Activated CD4-positive, CD25-positive, alpha-beta regulatory T cell treated with anti-CD3 and anti-CD28 coated beads, Interleukin-2, amount 50 U/mL, for 72 hours (primary cell): Measurements from ENCODE around the gene TLR5.
"Not testable (repeated sequence)": the region's sequence is repeated elsewhere in the genome, so short reads cannot be mapped to it uniquely, and the experiment has no call there.

Experiments
- DNase-seq: peaks from one replicate; pipeline ENCODE4 v3.0.0; 2021

TLR5 gene

GRCh38 chr1:223142795-223143536 is at the start of gene TLR5:
Gene TLR5, minus strand, starts transcription at chr1:223143248. Its CDS starts 30,217 bp downstream, at chr1:223113031.
- DNase-seq, result peak; percentile 91

GRCh38 chr1:223189903-223190724 is 47.1 kb upstream of the TLR5 start:
- DNase-seq, result peak; percentile 59

GRCh38 chr1:223189525-223189902 is 46.5 kb upstream of the TLR5 start:
- DNase-seq, result no peak

GRCh38 chr1:223188618-223189356 is 45.7 kb upstream of the TLR5 start:
- DNase-seq, result no peak

- no peak for DNase-seq
Measured at GRCh38 chr1:223186800-223187199, 43.8 kb upstream of the TLR5 start.

GRCh38 chr1:223183268-223183862 is 40.3 kb upstream of the TLR5 start:
- no peak for DNase-seq

GRCh38 chr1:223180731-223181321 is 37.8 kb upstream of the TLR5 start:
- no peak for DNase-seq

GRCh38 chr1:223179786-223180185 is 36.7 kb upstream of the TLR5 start:
- no peak for DNase-seq

GRCh38 chr1:223179280-223179679 is 36.2 kb upstream of the TLR5 start:
- DNase-seq, result no peak

- DNase-seq, result no peak
Measured at GRCh38 chr1:223177681-223178080, 34.6 kb upstream of the TLR5 start.

- no peak for DNase-seq
Measured at GRCh38 chr1:223176437-223176836, 33.4 kb upstream of the TLR5 start.

- DNase-seq, result no peak
Measured at GRCh38 chr1:223175633-223176032, 32.6 kb upstream of the TLR5 start.

GRCh38 chr1:223175032-223175431 is 32.0 kb upstream of the TLR5 start:
- no peak for DNase-seq

GRCh38 chr1:223169458-223169857 is 26.4 kb upstream of the TLR5 start:
- DNase-seq, result not testable (repeated sequence)

GRCh38 chr1:223161321-223161720 is 18.3 kb upstream of the TLR5 start:
- DNase-seq, result no peak

GRCh38 chr1:223156343-223156742 is 13.3 kb upstream of the TLR5 start:
- no peak for DNase-seq

- no peak for DNase-seq
Measured at GRCh38 chr1:223155153-223155552, 12.1 kb upstream of the TLR5 start.

- no peak for DNase-seq
Measured at GRCh38 chr1:223153177-223154119, 10.4 kb upstream of the TLR5 start.

- no peak for DNase-seq
Measured at GRCh38 chr1:223152399-223152798, 9.4 kb upstream of the TLR5 start.

- no peak for DNase-seq
Measured at GRCh38 chr1:223150443-223150842, 7.4 kb upstream of the TLR5 start.

GRCh38 chr1:223147873-223148272 is 4.8 kb upstream of the TLR5 start:
- no peak for DNase-seq

GRCh38 chr1:223147409-223147808 is 4.4 kb upstream of the TLR5 start:
- no peak for DNase-seq
